AG04450 (cell line): ENCODE measurements around the gene TCF15. TPM values are rescaled to one million over a fixed set of nuclear protein-coding genes. Genes with fewer than 3 reads are reported as not detected.
A peak's percentile ranks its signal among the peaks of the same experiment; 100 is the strongest.

ENCODE experiments used
- CTCF ChIA-PET: fragments of 300-600, 350-600 bp; formaldehyde crosslinking; extraction: SDS; loops from one replicate; lab custom pipeline; 2022; ENCODE audit warnings: antibody characterized with exemption, inconsistent platforms; lab: Charles Lee
- POLR2A ChIA-PET: fragments of 350-600 bp; formaldehyde crosslinking; extraction: SDS; loops from one replicate; lab custom pipeline; 2021; ENCODE audit warnings: antibody characterized with exemption, inconsistent platforms; lab: Yijun Ruan, JAX
- DNase-seq: peaks from one replicate; pipeline ENCODE4 v3.0.0-alpha.2; 2011; ENCODE audit warnings: low read depth, low spot score
- H3K27ac ChIP-seq: one replicate; pipeline ENCODE4 v1.5.1; 2012; ENCODE audit warnings: low read depth, low read length, control low read depth
- H3K27me3 ChIP-seq: one replicate; pipeline ENCODE4 v1.6.0; 2012; ENCODE audit warnings: low read length; ENCODE audit not compliant: control insufficient read depth, insufficient read depth
- H3K4me3 ChIP-seq: 2 replicates; pipeline ENCODE4 v1.5.1; 2011; ENCODE audit warnings: mild to moderate bottlenecking, low read depth, low read length, control low read depth
- H3K9me3 ChIP-seq: 2 replicates; pipeline ENCODE4 v1.5.1; 2012; ENCODE audit warnings: low read length; ENCODE audit not compliant: control insufficient read depth, insufficient read depth
- polyA plus RNA-seq: library from polyadenylated mRNA; depleted of rRNA; stranded (reverse); fragments of >200 nt; gene quantifications from 2 replicates; pipeline ENCODE4 v1.2.3, GENCODE V29; 2011
- TF ChIP-seq, protein P1 (sequence below): IDR thresholded peaks from 2 replicates; pipeline ENCODE4 v1.5.1; 2011; ENCODE audit warnings: low read depth, low read length, control low read depth, inconsistent platforms

TCF15 gene
- polyA plus RNA-seq, 1 experiment: not detected

DNA sequence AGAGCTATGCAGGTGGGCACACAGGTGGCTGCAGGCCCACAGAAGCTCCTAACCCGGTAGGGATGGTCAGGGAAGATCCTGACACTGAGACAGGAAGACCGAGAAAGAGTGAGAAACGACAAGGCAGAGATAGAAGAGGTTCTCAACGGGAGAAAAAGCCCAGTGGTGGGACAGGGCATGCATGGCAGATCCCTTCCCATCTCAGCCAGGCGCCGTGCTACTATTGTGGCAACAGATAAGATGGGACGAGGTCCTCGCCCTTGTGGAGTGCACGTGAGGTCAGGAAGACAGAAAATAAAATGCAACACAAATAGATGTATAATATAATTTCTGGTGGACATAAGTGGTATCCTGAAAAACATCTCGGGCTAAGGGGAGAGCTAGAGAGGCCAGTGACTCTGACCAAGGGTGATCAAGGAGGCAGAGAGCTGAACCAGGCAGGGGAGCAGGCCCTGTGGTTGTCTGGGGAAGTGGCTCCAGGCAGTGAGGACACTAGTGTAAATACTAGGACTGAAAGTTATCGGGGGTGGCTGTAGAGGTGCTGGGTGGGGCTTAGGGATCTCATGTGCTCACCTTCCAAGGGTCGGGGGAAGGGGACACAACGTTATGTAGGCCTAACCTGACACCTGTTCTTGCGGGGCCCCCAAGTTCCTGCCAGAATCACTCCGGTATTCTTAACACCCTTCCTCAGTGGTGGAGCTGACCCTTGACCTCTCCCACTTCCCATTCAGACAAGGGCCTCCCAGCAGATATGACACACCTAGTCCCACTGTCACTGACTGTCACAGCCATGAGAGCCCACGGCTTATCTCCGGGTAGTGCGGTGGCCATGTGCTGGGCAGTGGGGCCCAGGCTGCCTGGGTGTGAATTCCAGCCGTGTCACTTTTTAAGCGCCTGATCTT lies 41.9 kb upstream of the TCF15 start:
- no peak for DNase-seq
- peaks cover 4% of the 10 kb centered on the region for H3K9me3 ChIP-seq
- POLR2A ChIA-PET: interaction anchor here (0.6 to 1.1 kb wide), 4 partner anchors 9 to 498 kb away, joined by 3 to 7 read pairs (median 4); partner anchors contain the start of gene CSNK2A1
- CTCF ChIA-PET: interaction anchor here (1.0 to 1.4 kb wide), 2 partner anchors 15 kb away, joined by 3 to 7 read pairs; no protein-coding TSS in a partner anchor
- peak overlapping the region; percentile 98 for H3K4me3 ChIP-seq
- H3K27me3 ChIP-seq: no peaks in the 10 kb centered on the region
- TF ChIP-seq, protein P1, sequence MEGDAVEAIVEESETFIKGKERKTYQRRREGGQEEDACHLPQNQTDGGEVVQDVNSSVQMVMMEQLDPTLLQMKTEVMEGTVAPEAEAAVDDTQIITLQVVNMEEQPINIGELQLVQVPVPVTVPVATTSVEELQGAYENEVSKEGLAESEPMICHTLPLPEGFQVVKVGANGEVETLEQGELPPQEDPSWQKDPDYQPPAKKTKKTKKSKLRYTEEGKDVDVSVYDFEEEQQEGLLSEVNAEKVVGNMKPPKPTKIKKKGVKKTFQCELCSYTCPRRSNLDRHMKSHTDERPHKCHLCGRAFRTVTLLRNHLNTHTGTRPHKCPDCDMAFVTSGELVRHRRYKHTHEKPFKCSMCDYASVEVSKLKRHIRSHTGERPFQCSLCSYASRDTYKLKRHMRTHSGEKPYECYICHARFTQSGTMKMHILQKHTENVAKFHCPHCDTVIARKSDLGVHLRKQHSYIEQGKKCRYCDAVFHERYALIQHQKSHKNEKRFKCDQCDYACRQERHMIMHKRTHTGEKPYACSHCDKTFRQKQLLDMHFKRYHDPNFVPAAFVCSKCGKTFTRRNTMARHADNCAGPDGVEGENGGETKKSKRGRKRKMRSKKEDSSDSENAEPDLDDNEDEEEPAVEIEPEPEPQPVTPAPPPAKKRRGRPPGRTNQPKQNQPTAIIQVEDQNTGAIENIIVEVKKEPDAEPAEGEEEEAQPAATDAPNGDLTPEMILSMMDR: no peak
- H3K27ac ChIP-seq: peak overlapping the region; percentile 65

DNA sequence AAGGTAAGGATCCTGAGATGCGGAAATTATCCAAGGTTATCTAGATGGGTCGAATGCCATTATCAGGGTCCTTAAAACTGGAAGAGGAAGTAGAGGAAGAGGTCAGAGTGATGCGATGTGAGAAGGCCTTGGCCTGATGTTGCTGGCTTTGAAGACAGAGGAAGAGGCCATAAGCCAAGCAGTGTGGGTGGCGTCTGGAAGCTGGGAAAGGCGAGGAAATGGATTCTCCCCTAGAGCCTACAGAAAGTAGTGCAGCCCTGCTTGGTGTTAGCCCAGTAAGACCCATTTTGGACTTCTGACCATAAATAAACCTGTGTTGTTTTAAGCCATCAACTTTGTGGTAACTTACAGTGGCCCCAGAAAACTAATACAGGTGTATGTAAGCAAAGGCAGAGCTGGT lies 40.8 kb upstream of the TCF15 start:
- peaks cover 4% of the 10 kb centered on the region for H3K9me3 ChIP-seq
- CTCF ChIA-PET: interaction anchor here (0.9 to 1.4 kb wide), 2 partner anchors 16 to 18 kb away, joined by 3 to 7 read pairs; no protein-coding TSS in a partner anchor
- no peaks in the 10 kb centered on the region for H3K27me3 ChIP-seq
- no peak for DNase-seq
- peak overlapping the region; percentile 20; the same call in 1 of the 2 replicates for H3K4me3 ChIP-seq
- POLR2A ChIA-PET: interaction anchor here (1.1 kb wide), 1 partner anchor 16 kb away, joined by 3 read pairs; no protein-coding TSS in a partner anchor
- H3K27ac ChIP-seq: no peak overlapping the region
- TF ChIP-seq, protein P1: peak; percentile 24; the same call in 1 of the 2 replicates

DNA sequence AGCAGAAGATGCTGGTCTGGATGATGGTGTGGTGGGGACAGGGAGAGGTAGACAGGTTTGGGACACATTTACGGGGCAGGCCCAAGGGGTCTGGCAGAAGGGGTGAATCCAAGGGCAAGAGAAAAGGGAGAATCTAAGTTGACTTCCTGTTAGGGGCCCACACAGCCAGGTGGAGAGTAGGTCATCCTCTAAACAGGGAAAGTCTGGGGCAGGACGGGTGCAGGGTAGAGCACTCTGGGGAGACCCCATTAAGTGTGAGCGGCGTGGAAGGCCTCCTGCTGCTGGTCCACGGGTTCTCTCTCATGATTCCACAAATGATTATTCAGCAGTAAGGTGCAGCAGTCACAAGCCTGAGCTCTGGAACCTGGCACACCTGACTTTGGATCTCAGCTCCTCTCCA lies 40.2 kb upstream of the TCF15 start:
- DNase-seq: no peak
- Histone ChIP-seq H3K27ac (no peak overlapping the region), H3K4me3 (no peak overlapping the region), H3K9me3 (peaks cover 4% of the 10 kb centered on the region), H3K27me3 (no peaks in the 10 kb centered on the region)
- TF ChIP-seq, protein P1: no peak
- CTCF ChIA-PET: interaction anchor here (0.9 kb wide), 1 partner anchor 19 kb away, joined by 3 read pairs; no protein-coding TSS in a partner anchor
- POLR2A ChIA-PET: no interaction called here

DNA sequence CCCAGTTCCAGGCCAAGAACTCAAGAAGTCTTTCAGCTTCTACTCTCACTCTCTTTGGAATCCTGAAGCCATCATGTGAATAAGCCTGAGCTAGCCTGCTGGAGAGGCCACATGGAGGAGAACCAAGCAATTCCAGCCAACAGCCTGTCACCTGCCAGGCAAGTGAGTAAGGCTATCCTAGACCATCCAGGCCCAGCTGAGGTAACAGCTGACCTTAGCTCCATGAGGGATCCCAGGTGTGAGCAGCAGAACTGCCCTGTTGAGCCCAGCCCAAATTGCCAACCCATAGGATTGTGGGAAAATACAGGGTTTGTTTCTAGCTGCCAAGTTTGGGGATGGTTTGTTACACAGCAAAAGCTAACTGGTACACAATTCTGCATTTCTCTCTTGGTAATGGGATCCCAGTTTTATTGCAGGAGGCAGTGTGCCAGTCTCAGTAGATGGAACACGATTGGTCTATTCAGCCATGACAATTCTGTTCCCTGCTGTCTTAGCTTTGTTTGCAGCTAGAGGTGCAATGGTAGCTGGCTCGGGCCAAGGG lies 37.4 kb upstream of the TCF15 start:
- Histone ChIP-seq H3K27ac (no peak overlapping the region), H3K9me3 (peaks cover 4% of the 10 kb centered on the region), H3K27me3 (no peaks in the 10 kb centered on the region), H3K4me3 (no peak overlapping the region)
- TF ChIP-seq, protein P1: no peak
- no peak for DNase-seq
- ChIA-PET CTCF (interaction anchor here (0.6 to 5.9 kb wide), 5 partner anchors 17 to 294 kb away, joined by 3 to 60 read pairs (median 25); no protein-coding TSS in a partner anchor), POLR2A (no interaction called here)
